Panc1 (cell line): ENCODE data around the gene MYADM. TPM values are rescaled to one million over a fixed set of nuclear protein-coding genes. Genes with fewer than 3 reads are reported as not detected.

Source experiments
- ATAC-seq: fragments of 200-7000 bp; cut with Tn5 transposase; 2 replicates; pipeline ENCODE4 v1.9.1; 2020; ENCODE audit warnings: mild to moderate bottlenecking, moderate library complexity
- BruUV-seq: library from RNA; stranded (reverse); fragments of 400-500 nt; replicated peaks from 2 replicates; lab custom pipeline; 2021; lab: Mats Ljungman, UMichigan
- CTCF ChIA-PET: fragments of 300-600 bp; sonication (Branson Sonifier 250); formaldehyde crosslinking; loops from one replicate; lab custom pipeline; 2022; ENCODE audit warnings: antibody characterized with exemption; lab: Charles Lee
- POLR2A ChIA-PET: fragments of 300-600 bp; sonication (Branson Sonifier 250); formaldehyde crosslinking; loops from one replicate; lab custom pipeline; 2022; ENCODE audit warnings: antibody characterized with exemption; lab: Charles Lee
- DNase-seq: peaks from one replicate; pipeline ENCODE4 v3.0.0-alpha.2; 2010; ENCODE audit warnings: low read depth, low spot score
- H3K27ac ChIP-seq: 2 replicates; pipeline ENCODE4 v1.5.1; 2011; ENCODE audit warnings: mild to moderate bottlenecking, low read length, inconsistent platforms
- H3K27me3 ChIP-seq: fragments of 200-500 bp; sonication (Bioruptor generic); 2 replicates; pipeline ENCODE4 v1.6.0; 2014; ENCODE audit warnings: low read length, inconsistent platforms; ENCODE audit not compliant: control insufficient read depth, insufficient read depth
- H3K36me3 ChIP-seq: fragments of 200-500 bp; sonication (Bioruptor generic); 2 replicates; pipeline ENCODE4 v1.5.1; 2014; ENCODE audit warnings: inconsistent platforms, mild to moderate bottlenecking, low read length, moderate library complexity; ENCODE audit not compliant: control insufficient read depth, insufficient read depth
- H3K4me1 ChIP-seq: 2 replicates; pipeline ENCODE4 v1.5.1; 2011; ENCODE audit warnings: inconsistent platforms, mild to moderate bottlenecking, low read length, moderate library complexity; ENCODE audit not compliant: control insufficient read depth, insufficient read depth
- H3K4me3 ChIP-seq, 2 experiments: 2 replicates each; pipeline ENCODE4 v1.5.1; 2011 to 2012; ENCODE audit warnings: low read depth in 2 of 2, low read length in 2 of 2, mild to moderate bottlenecking in 2 of 2, inconsistent platforms in 1 of 2, moderate library complexity in 1 of 2
- H3K9me3 ChIP-seq: fragments of 200-500 bp; sonication (Bioruptor generic); 2 replicates; pipeline ENCODE4 v1.5.1; 2014; ENCODE audit warnings: low read depth, mild to moderate bottlenecking, inconsistent platforms, low read length, moderate library complexity; ENCODE audit not compliant: control insufficient read depth, insufficient read depth
- POLR2AphosphoS5 ChIP-seq: IDR thresholded peaks from 2 replicates; pipeline ENCODE4 v1.6.1; 2012; ENCODE audit warnings: mild to moderate bottlenecking, low read depth, low read length, moderate library complexity
- SIN3A ChIP-seq: IDR thresholded peaks from 2 replicates; pipeline ENCODE4 v1.6.1; 2012; ENCODE audit warnings: low read depth, mild to moderate bottlenecking, low read length, moderate library complexity, borderline replicate concordance; ENCODE audit not compliant: insufficient read depth
- TCF7L2 ChIP-seq: IDR thresholded peaks from 2 replicates; pipeline ENCODE4 v1.6.1; 2011; ENCODE audit warnings: mild to moderate bottlenecking, low read depth, low read length, inconsistent platforms
- in situ Hi-C: cut with HindIII; loops from 2 replicates; pipeline ENCODE4 v1.10.0; 2016; ENCODE audit warnings: low sequenced_read_pairs, low pct_unique_long_range_greater_than_20kb
- intact Hi-C: fragments of 100-400 bp; cut with micrococcal nuclease; formaldehyde crosslinking; loops from one replicate; pipeline ENCODE4 v1.10.0; 2022; ENCODE audit not compliant: unreplicated experiment
- total RNA-seq: library from RNA; stranded (reverse); gene quantifications from one replicate; pipeline ENCODE4 v1.2.1, GENCODE V29; 2021; ENCODE audit not compliant: unreplicated experiment
- TF ChIP-seq, protein P1 (sequence below): fragments of 450-650 bp; IDR thresholded peaks from 2 replicates; pipeline ENCODE4 v1.5.1; 2017; ENCODE audit warnings: mild to moderate bottlenecking
- TF ChIP-seq, protein P2 (sequence below), 2 experiments: IDR thresholded peaks; 2 replicates each; pipeline ENCODE4 v1.6.1; 2011 to 2012; ENCODE audit warnings: low read depth in 2 of 2, control low read depth in 1 of 2, low read length in 1 of 2, mild to moderate bottlenecking in 1 of 2, moderate library complexity in 1 of 2; ENCODE audit not compliant: insufficient read depth in 1 of 2

The MYADM gene
- total RNA-seq, 1 experiment from 2014 or later, result 469 TPM

- Histone ChIP-seq H3K4me1 (no peaks in the 10 kb centered on the region), H3K27me3 (no peaks in the 10 kb centered on the region), H3K9me3 (no peaks in the 10 kb centered on the region), H3K4me3 (no peak overlapping the region), H3K27ac (no peak overlapping the region), H3K36me3 (no peaks in the 10 kb centered on the region)
- intact Hi-C loops (no loop called here), in situ Hi-C loops (loop anchor here (25.0 kb wide), 1 partner anchor 121 kb away; no protein-coding TSS in a partner anchor)
- ATAC-seq (no peak), DNase-seq (no peak)
- BruUV-seq, result no TSS peak
- TF ChIP-seq POLR2AphosphoS5, result no peak
- TF ChIP-seq, protein P1, sequence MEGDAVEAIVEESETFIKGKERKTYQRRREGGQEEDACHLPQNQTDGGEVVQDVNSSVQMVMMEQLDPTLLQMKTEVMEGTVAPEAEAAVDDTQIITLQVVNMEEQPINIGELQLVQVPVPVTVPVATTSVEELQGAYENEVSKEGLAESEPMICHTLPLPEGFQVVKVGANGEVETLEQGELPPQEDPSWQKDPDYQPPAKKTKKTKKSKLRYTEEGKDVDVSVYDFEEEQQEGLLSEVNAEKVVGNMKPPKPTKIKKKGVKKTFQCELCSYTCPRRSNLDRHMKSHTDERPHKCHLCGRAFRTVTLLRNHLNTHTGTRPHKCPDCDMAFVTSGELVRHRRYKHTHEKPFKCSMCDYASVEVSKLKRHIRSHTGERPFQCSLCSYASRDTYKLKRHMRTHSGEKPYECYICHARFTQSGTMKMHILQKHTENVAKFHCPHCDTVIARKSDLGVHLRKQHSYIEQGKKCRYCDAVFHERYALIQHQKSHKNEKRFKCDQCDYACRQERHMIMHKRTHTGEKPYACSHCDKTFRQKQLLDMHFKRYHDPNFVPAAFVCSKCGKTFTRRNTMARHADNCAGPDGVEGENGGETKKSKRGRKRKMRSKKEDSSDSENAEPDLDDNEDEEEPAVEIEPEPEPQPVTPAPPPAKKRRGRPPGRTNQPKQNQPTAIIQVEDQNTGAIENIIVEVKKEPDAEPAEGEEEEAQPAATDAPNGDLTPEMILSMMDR, result no peak
- no peak for TF ChIP-seq SIN3A
- TF ChIP-seq, protein P2, sequence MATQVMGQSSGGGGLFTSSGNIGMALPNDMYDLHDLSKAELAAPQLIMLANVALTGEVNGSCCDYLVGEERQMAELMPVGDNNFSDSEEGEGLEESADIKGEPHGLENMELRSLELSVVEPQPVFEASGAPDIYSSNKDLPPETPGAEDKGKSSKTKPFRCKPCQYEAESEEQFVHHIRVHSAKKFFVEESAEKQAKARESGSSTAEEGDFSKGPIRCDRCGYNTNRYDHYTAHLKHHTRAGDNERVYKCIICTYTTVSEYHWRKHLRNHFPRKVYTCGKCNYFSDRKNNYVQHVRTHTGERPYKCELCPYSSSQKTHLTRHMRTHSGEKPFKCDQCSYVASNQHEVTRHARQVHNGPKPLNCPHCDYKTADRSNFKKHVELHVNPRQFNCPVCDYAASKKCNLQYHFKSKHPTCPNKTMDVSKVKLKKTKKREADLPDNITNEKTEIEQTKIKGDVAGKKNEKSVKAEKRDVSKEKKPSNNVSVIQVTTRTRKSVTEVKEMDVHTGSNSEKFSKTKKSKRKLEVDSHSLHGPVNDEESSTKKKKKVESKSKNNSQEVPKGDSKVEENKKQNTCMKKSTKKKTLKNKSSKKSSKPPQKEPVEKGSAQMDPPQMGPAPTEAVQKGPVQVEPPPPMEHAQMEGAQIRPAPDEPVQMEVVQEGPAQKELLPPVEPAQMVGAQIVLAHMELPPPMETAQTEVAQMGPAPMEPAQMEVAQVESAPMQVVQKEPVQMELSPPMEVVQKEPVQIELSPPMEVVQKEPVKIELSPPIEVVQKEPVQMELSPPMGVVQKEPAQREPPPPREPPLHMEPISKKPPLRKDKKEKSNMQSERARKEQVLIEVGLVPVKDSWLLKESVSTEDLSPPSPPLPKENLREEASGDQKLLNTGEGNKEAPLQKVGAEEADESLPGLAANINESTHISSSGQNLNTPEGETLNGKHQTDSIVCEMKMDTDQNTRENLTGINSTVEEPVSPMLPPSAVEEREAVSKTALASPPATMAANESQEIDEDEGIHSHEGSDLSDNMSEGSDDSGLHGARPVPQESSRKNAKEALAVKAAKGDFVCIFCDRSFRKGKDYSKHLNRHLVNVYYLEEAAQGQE (IDR thresholded peaks at IDR 0.05; ENCODE audit: insufficient read depth in 1 of 2, low read depth in 2 of 2, low read length in 1 of 2), result no peak
- TF ChIP-seq TCF7L2, result no peak
- ChIA-PET POLR2A (no interaction called here), CTCF (no interaction called here)
These were observed 48.3 kb downstream of the MYADM start for GRCh38 chr19:53916004-53916403.

GRCh38 chr19:53917356-53917755 lies 49.7 kb downstream of the MYADM start:
- CTCF ChIA-PET, result no interaction called here
- Histone ChIP-seq H3K27me3 (no peaks in the 10 kb centered on the region), H3K9me3 (no peaks in the 10 kb centered on the region), H3K27ac (no peak overlapping the region), H3K4me1 (no peaks in the 10 kb centered on the region), H3K4me3 (no peak overlapping the region), H3K36me3 (no peaks in the 10 kb centered on the region)
- intact Hi-C loops, result no loop called here
- POLR2A ChIA-PET, result no interaction called here
- TF ChIP-seq SIN3A, result no peak
- TF ChIP-seq TCF7L2, result no peak
- TF ChIP-seq, protein P2 (IDR thresholded peaks at IDR 0.05; ENCODE audit: insufficient read depth in 1 of 2, low read depth in 2 of 2, low read length in 1 of 2), result no peak
- TF ChIP-seq, protein P1, result no peak
- no peak for TF ChIP-seq POLR2AphosphoS5
- ATAC-seq, result no peak
- no TSS peak for BruUV-seq
- no peak for DNase-seq
- in situ Hi-C loops, result loop anchor here (25.0 kb wide), 1 partner anchor 120 kb away; no protein-coding TSS in a partner anchor
